GM04503 (cell line): ENCODE data around the gene FAM118A.
"Not testable (repeated sequence)": the region's sequence is repeated elsewhere in the genome, so short reads cannot be mapped to it uniquely, and the experiment has no call there.

Experiments
- DNase-seq: peaks from one replicate; pipeline ENCODE4 v3.0.0-alpha.2; 2012; ENCODE audit warnings: low read depth

The FAM118A gene

GRCh38 chr22:45331486-45331885, 21.8 kb downstream of the FAM118A start:
- no peak for DNase-seq

GRCh38 chr22:45332001-45332400, 22.3 kb downstream of the FAM118A start:
- DNase-seq: no peak

GRCh38 chr22:45334068-45334467, 24.3 kb downstream of the FAM118A start:
- no peak for DNase-seq

GRCh38 chr22:45334528-45334927, 24.8 kb downstream of the FAM118A start:
- DNase-seq: no peak

- no peak for DNase-seq
These were observed 25.5 kb downstream of the FAM118A start for GRCh38 chr22:45335021-45335818.

- DNase-seq: no peak
These were observed 26.3 kb downstream of the FAM118A start for GRCh38 chr22:45335854-45336522.

GRCh38 chr22:45336971-45337431, 27.3 kb downstream of the FAM118A start:
- DNase-seq: no peak

- DNase-seq: no peak
These were observed 27.8 kb downstream of the FAM118A start for GRCh38 chr22:45337536-45337935.

GRCh38 chr22:45338795-45339194, 29.1 kb downstream of the FAM118A start:
- DNase-seq: no peak

- DNase-seq: no peak
These were observed 30.6 kb downstream of the FAM118A start for GRCh38 chr22:45340323-45340722.

GRCh38 chr22:45341498-45341897, 31.8 kb downstream of the FAM118A start:
- DNase-seq: no peak

GRCh38 chr22:45343143-45343542, 33.4 kb downstream of the FAM118A start:
- no peak for DNase-seq

GRCh38 chr22:45344334-45344733, 34.6 kb downstream of the FAM118A start:
- no peak for DNase-seq

- DNase-seq: no peak
These were observed 40.2 kb downstream of the FAM118A start for GRCh38 chr22:45349916-45350315.

- no peak for DNase-seq
These were observed 42.2 kb downstream of the FAM118A start for GRCh38 chr22:45351956-45352355.

- not testable (repeated sequence) for DNase-seq
These were observed 43.0 kb downstream of the FAM118A start for GRCh38 chr22:45352757-45353156.

- no peak for DNase-seq
These were observed 44.1 kb downstream of the FAM118A start for GRCh38 chr22:45353786-45354185.

- DNase-seq: no peak
These were observed 47.8 kb downstream of the FAM118A start for GRCh38 chr22:45357490-45357889.

- DNase-seq: no peak
These were observed 48.4 kb downstream of the FAM118A start for GRCh38 chr22:45358127-45358526.

- no peak for DNase-seq
These were observed 49.9 kb downstream of the FAM118A start for GRCh38 chr22:45359627-45360026.

- DNase-seq: no peak
These were observed 57.0 kb downstream of the FAM118A start for GRCh38 chr22:45366713-45367112.

- DNase-seq: not testable (repeated sequence)
These were observed 63.9 kb downstream of the FAM118A start for GRCh38 chr22:45373592-45373991.

GRCh38 chr22:45376009-45376408, 66.3 kb downstream of the FAM118A start:
- no peak for DNase-seq
